Measurements from ENCODE around the gene UBXN6.

UBXN6 gene

DNA sequence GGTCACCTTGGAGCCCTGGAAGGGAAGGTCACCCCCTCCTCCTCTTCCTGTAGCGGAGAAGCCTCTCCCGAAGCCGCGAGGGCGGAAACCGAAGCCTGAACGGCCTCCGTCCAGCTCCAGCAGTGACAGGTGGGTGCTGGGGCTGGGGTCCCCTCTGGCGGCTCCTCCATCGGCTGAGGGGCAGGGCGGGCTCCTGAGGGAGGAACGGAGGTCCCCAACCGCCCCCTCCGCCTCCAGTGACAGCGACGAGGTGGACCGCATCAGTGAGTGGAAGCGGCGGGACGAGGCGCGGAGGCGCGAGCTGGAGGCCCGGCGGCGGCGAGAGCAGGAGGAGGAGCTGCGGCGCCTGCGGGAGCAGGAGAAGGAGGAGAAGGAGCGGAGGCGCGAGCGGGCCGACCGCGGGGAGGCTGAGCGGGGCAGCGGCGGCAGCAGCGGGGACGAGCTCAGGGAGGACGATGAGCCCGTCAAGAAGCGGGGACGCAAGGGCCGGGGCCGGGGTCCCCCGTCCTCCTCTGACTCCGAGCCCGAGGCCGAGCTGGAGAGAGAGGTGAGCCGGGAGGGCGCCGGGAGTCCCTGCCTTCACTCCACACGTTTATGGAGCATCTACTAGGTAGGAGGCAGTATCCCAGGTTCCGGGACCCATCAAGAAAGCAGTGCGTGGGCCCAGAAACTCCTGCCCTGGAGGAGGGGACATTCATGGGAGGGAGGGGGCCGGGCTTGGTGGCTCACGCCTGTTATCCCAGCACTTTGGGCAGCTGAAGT lies 36.5 kb upstream of the UBXN6 start:
- DNase-seq (ENCODE audit: low read depth, low spot score): no peak

DNA sequence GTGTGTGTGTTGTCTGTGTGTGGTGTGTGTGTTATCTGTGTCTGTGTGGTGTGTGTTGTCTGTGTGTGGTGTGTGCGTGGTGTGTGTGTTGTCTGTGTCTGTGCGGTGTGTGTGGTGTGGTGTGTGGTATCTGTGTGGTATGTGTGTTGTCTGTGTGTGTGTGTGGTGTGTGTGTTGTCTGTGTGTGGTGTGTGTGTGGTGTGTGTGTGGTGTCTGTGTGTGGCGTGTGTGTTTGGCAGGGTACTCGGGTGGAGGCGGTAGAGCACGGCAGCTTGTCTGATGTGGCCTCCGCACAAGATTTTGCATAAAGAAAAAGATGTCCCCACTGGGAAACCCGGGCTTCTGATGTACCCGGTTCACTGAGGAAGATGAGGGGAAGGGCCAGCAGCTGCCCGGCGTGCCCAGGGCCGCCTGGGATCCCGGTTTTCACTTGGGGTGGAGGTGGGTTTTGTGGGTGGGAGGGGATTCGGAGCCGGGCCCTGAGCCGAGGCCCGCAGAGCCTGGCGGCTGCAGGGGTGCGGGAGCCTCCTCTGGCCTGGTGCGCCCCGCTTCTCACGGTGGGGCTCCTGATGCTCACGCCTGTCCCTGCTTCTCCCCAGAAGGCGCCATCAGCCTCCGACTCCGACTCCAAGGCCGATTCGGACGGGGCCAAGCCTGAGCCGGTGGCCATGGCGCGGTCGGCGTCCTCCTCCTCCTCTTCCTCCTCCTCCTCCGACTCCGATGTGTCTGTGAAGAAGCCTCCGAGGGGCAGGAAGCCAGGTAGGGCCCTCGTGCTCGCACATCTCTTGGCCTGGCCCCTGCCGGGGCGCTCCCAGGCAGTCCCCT lies 35.7 kb upstream of the UBXN6 start:
- no peak for DNase-seq (ENCODE audit: low read depth, low spot score)

DNA sequence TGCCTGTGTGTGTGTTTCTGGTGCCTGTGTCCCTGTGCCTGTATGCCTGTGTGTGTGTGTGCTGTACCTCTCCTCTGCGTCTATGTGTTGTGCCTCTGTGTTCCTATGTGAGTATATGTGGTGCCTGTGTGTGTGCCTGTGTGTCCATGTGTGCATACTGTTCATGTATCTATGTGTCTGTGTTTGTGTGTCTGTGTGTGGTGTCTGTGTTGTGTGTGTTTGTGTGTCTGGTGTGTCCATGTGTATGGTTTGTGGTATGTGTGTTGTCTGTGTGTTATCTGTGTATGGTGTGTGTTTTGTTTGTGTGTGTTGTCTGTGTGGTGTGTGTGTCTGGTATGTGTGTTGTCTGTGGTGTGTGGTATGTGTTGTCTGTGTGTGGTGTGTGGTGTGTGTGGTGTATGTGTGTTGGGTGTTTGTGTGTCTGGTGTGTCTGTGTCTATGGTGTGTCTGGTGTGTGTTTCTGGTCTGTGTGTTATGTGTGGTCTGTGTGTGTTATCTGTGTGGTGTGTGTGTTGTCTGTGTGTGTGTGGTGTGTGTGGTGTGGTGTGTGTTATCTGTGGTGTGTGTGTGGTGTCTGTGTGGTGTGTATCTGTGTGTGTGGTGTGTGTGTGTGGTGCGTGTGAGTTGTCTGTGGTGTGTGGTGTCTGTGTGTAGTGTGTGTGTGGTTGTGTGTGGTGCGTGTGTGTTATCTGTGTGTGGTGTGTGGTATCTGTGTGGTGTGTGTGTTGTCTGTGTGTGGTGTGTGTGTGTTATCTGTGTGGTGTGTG lies 34.9 kb upstream of the UBXN6 start:
- DNase-seq (ENCODE audit: low read depth, low spot score): no peak

GRCh38 chr19:4491446-4491845 lies 33.9 kb upstream of the UBXN6 start:
- DNase-seq (ENCODE audit: low read depth, low spot score): no peak

GRCh38 chr19:4488496-4488895 lies 30.9 kb upstream of the UBXN6 start:
- no peak for DNase-seq (ENCODE audit: low read depth, low spot score)

DNA sequence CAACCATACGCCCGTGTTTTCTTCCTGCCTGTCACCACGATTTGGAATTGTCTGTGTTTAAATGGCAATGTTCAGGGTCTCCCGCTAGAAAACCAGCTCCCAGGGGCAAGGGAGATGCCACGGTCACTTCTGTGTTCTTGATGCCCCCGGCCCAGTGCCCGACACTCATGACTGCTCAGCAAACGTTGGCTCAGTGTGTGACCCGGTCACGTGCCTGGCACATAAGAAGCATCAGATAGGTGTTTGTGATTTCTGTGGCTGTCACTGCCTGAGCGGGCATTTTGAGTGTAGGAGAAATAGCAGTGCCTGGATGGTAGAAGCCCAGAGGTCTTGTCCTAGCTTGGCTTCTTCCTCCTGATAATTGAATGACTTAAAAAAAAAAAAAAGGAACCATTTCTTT lies 30.0 kb upstream of the UBXN6 start:
- DNase-seq (ENCODE audit: low read depth, low spot score): no peak

- no peak for DNase-seq (ENCODE audit: low read depth, low spot score)
These were observed 25.8 kb upstream of the UBXN6 start for GRCh38 chr19:4483385-4483784.

- DNase-seq (ENCODE audit: low read depth, low spot score): no peak
These were observed 25.2 kb upstream of the UBXN6 start for GRCh38 chr19:4482721-4483364.

- DNase-seq (ENCODE audit: low read depth, low spot score): no peak
These were observed 19.6 kb upstream of the UBXN6 start for GRCh38 chr19:4477034-4477801.

GRCh38 chr19:4474514-4475022 lies 17.0 kb upstream of the UBXN6 start:
- peak; percentile 46 for DNase-seq (ENCODE audit: low read depth, low spot score)

GRCh38 chr19:4473763-4474513 lies 16.3 kb upstream of the UBXN6 start:
- no peak for DNase-seq (ENCODE audit: low read depth, low spot score)

DNA sequence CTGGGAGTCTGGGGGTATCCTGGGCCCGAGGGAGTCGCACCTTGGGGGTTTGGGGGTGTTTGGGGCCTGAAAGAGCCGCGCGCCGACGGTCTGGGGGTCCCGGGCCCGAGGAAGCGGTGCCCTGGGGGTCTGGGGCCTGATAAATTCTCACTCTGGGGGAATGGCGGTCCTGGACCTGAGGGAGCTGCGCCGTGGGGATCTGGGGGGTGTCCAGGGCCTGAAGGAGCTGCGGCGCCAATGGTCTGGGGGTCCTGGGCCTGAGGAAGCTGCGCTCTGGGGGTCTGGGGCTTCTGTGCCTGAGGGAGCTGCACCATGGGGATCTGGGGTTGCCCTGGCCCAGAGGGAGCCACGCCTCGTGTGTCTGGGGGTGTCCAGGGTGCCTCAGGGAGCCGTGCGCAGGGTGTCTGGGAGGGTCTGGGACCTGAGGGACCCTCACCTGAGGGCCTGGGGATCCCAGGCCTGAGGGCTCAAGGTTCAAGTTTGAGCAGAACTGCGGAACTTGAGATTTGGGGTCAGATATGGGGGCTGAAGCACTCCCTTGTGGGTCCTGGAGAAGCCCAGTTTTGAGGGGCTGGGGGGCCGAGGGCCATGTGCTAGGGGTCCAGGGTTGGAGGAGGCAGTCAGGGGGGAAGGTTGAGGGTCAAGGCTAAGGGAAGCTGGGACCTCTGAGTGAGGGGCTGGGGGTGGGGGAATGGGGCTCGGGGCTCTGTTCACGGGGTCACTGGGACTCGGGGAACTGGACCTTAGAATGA lies 15.6 kb upstream of the UBXN6 start:
- no peak for DNase-seq (ENCODE audit: low read depth, low spot score)

GRCh38 chr19:4472174-4472974 lies 14.8 kb upstream of the UBXN6 start, which contains the start of gene HDGFL2:
Gene HDGFL2, plus strand, starts transcription at chr19:4472297. Its CDS starts 54 bp downstream, at chr19:4472351.
- DNase-seq (ENCODE audit: low read depth, low spot score): no peak

- DNase-seq (ENCODE audit: low read depth, low spot score): peak; percentile 100
These were observed 14.0 kb upstream of the UBXN6 start for GRCh38 chr19:4471403-4472173.

DNA sequence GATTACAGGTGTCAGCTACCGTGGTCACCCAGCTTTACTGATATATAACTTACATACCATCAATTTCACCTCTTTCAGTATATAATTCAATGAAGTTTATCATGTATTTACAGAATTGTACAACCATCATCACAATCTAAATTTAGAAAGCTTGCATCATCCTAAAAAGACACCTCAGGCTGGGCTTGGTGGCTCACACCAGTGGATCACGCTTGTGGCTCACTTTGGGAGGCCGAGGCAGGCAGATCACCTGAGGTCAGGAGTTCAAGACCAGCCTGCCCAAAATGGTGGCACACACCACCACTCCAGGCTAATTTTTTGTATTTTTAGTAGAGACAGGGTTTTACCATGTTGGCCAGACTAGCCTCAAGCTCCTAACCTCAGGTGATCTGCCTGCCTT lies 10.2 kb upstream of the UBXN6 start:
- no peak for DNase-seq (ENCODE audit: low read depth, low spot score)

- DNase-seq (ENCODE audit: low read depth, low spot score): no peak
These were observed 7.4 kb upstream of the UBXN6 start for GRCh38 chr19:4464815-4465581.

Measured in brain pericyte (primary cell).